IPS DF 6.9 (cell line): ENCODE data around the gene PRRX2.

Experiments
- DNase-seq: peaks from one replicate; pipeline ENCODE4 v3.0.0-alpha.2; 2013; ENCODE audit warnings: low read depth, low spot score
- H3K27ac ChIP-seq: one replicate; pipeline ENCODE4 v1.5.1; 2013; ENCODE audit warnings: low read length, control low read depth
- H3K27me3 ChIP-seq: 2 replicates; pipeline ENCODE4 v1.6.1; 2013; ENCODE audit warnings: mild to moderate bottlenecking, low read length; ENCODE audit not compliant: control insufficient read depth, insufficient read depth
- H3K36me3 ChIP-seq: 2 replicates; pipeline ENCODE4 v1.6.1; 2013; ENCODE audit warnings: low read length; ENCODE audit not compliant: control insufficient read depth, insufficient read depth
- H3K4me1 ChIP-seq: 2 replicates; pipeline ENCODE4 v1.6.1; 2013; ENCODE audit warnings: low read length; ENCODE audit not compliant: control insufficient read depth, insufficient read depth
- H3K4me3 ChIP-seq: 2 replicates; pipeline ENCODE4 v1.5.1; 2013; ENCODE audit warnings: mild to moderate bottlenecking, low read length
- H3K9me3 ChIP-seq: 2 replicates; pipeline ENCODE4 v1.6.1; 2013; ENCODE audit warnings: low read length, inconsistent platforms; ENCODE audit not compliant: control insufficient read depth, insufficient read depth
- WGBS: extraction: QIAGEN DNeasy Blood & Tissue Kit; methylation state at CpG from one replicate; pipeline ENCODE4 v1.1.7; 2013; ENCODE audit warnings: mixed read lengths, missing lambda C conversion rate; ENCODE audit not compliant: insufficient read length, insufficient coverage; 5-methylcytosine and 5-hydroxymethylcytosine counted together

The PRRX2 gene

GRCh38 chr9:129768486-129768885 is 103.0 kb downstream of the PRRX2 start:
- WGBS, result no CpG with 5 or more reads among the region's 6 CpGs
- no peaks in the 10 kb centered on the region for H3K9me3 ChIP-seq
- H3K27me3 ChIP-seq, result no peaks in the 10 kb centered on the region
- H3K36me3 ChIP-seq, result no peaks in the 10 kb centered on the region
- no peak overlapping the region for H3K4me3 ChIP-seq
- no peak for DNase-seq
- no peak overlapping the region for H3K27ac ChIP-seq
- H3K4me1 ChIP-seq, result no peaks in the 10 kb centered on the region

GRCh38 chr9:129769669-129770068 is 104.2 kb downstream of the PRRX2 start:
- Histone ChIP-seq H3K9me3 (no peaks in the 10 kb centered on the region), H3K4me1 (no peaks in the 10 kb centered on the region), H3K27me3 (no peaks in the 10 kb centered on the region), H3K4me3 (no peak overlapping the region), H3K36me3 (no peaks in the 10 kb centered on the region), H3K27ac (no peak overlapping the region)
- no CpG with 5 or more reads among the region's 5 CpGs for WGBS
- DNase-seq, result no peak

- Histone ChIP-seq H3K36me3 (no peaks in the 10 kb centered on the region), H3K9me3 (no peaks in the 10 kb centered on the region), H3K27me3 (no peaks in the 10 kb centered on the region), H3K4me3 (no peak overlapping the region), H3K4me1 (no peaks in the 10 kb centered on the region), H3K27ac (no peak overlapping the region)
- no CpG with 5 or more reads among the region's 5 CpGs for WGBS
- DNase-seq, result no peak
Measured at GRCh38 chr9:129770741-129771140, 105.3 kb downstream of the PRRX2 start.
